H1 (cell line): ENCODE results near the gene ASB4. TPM values are rescaled to one million over a fixed set of nuclear protein-coding genes. Genes with fewer than 3 reads are reported as not detected.

Source experiments
- CTCF ChIA-PET: fragments of 300-600 bp; sonication (Branson Sonifier 250); formaldehyde crosslinking; loops from one replicate; lab custom pipeline; 2021; ENCODE audit not compliant: partially characterized antibody; lab: Charles Lee
- POLR2A ChIA-PET: fragments of 300-600 bp; sonication (Branson Sonifier 250); formaldehyde crosslinking; loops from one replicate; lab custom pipeline; 2021; ENCODE audit warnings: inconsistent platforms; ENCODE audit not compliant: partially characterized antibody; lab: Charles Lee
- DNase-seq, 2 experiments: peaks; one replicate each; pipeline versions ENCODE4 v3.0.0 to v3.0.0-alpha.2; 2010 to 2022; ENCODE audit warnings: low spot score in 2 of 2, low read depth in 1 of 2, mixed read lengths in 1 of 2
- FAIRE-seq: peaks from 2 replicates; lab custom pipeline; 2011; peaks lifted over from hg19 to GRCh38; lab: Jason Lieb, UNC
- H2AFZ ChIP-seq: 2 replicates; pipeline ENCODE4 v1.8.1; 2012; ENCODE audit warnings: low read length, inconsistent platforms
- H2AK5ac ChIP-seq: 2 replicates; pipeline ENCODE4 v1.6.1; 2013; ENCODE audit warnings: low read depth, low read length
- H2BK120ac ChIP-seq: replicated peaks from 2 replicates; pipeline ENCODE3; 2013; ENCODE audit warnings: low read depth, low read length, inconsistent platforms
- H2BK12ac ChIP-seq: 2 replicates; pipeline ENCODE4 v1.6.1; 2013; ENCODE audit warnings: low read depth, low read length
- H2BK15ac ChIP-seq: 2 replicates; pipeline ENCODE4 v1.6.1; 2013; ENCODE audit warnings: low read length
- H2BK20ac ChIP-seq: 2 replicates; pipeline ENCODE4 v1.6.1; 2013; ENCODE audit warnings: low read length
- H2BK5ac ChIP-seq: 2 replicates; pipeline ENCODE4 v1.6.1; 2013; ENCODE audit warnings: low read depth, low read length
- H3K14ac ChIP-seq: 2 replicates; pipeline ENCODE4 v1.6.1; 2013; ENCODE audit warnings: inconsistent platforms; ENCODE audit not compliant: insufficient read length
- H3K18ac ChIP-seq: 2 replicates; pipeline ENCODE4 v1.6.1; 2013; ENCODE audit warnings: low read length; ENCODE audit errors: extremely low read depth
- H3K23ac ChIP-seq: 2 replicates; pipeline ENCODE4 v1.6.1; 2013; ENCODE audit warnings: inconsistent platforms; ENCODE audit not compliant: insufficient read length
- H3K23me2 ChIP-seq: 2 replicates; pipeline ENCODE4 v1.6.1; 2013; ENCODE audit warnings: low read depth, low read length
- H3K27ac ChIP-seq: 2 replicates; pipeline ENCODE4 v1.6.1; 2011; ENCODE audit warnings: low read depth, low read length, inconsistent platforms
- H3K27me3 ChIP-seq, 4 experiments: replicated peaks in 1 of 4; 1 replicate in 1 of 4; 2 replicates in 3 of 4; pipeline versions ENCODE4 v1.6.1 to v1.8.1; 2011 to 2013; ENCODE audit warnings: low read length in 3 of 4, mild to moderate bottlenecking in 3 of 4, inconsistent platforms in 2 of 4, mixed read lengths in 2 of 4, moderate library complexity in 1 of 4; ENCODE audit not compliant: control insufficient read depth in 3 of 4, insufficient read depth in 3 of 4; ENCODE audit errors: extremely low read depth in 1 of 4
- H3K36me3 ChIP-seq, 4 experiments: 2 replicates each; pipeline versions ENCODE4 v1.6.1 to v1.8.1; 2011 to 2013; ENCODE audit warnings: mild to moderate bottlenecking in 4 of 4, low read length in 3 of 4, moderate library complexity in 2 of 4, control low read depth in 1 of 4, inconsistent platforms in 1 of 4; ENCODE audit not compliant: insufficient read depth in 4 of 4, control insufficient read depth in 2 of 4
- H3K4ac ChIP-seq: replicated peaks from 2 replicates; pipeline ENCODE3; 2013; ENCODE audit warnings: low read length, low read depth, mixed read lengths, inconsistent platforms; ENCODE audit not compliant: insufficient read length
- H3K4me1 ChIP-seq, 4 experiments: replicated peaks in 1 of 4; 1 replicate in 1 of 4; 2 replicates in 3 of 4; pipeline versions ENCODE4 v1.6.1 to v1.8.1; 2011 to 2013; ENCODE audit warnings: low read length in 3 of 4, inconsistent platforms in 2 of 4, mixed read lengths in 1 of 4; ENCODE audit not compliant: insufficient read depth in 4 of 4, control insufficient read depth in 3 of 4
- H3K4me2 ChIP-seq, 2 experiments: 2 replicates each; pipeline versions ENCODE4 v1.6.1 to v1.8.1; 2011 to 2013; ENCODE audit warnings: low read depth in 2 of 2, low read length in 2 of 2, control low read depth in 1 of 2, inconsistent platforms in 1 of 2, mild to moderate bottlenecking in 1 of 2; ENCODE audit not compliant: insufficient read depth in 1 of 2
- H3K4me3 ChIP-seq, 4 experiments: fragments of 200-600, 300-600 bp in 1 of 4; sonication (generic), shearing (Covaris generic), sonication (Bioruptor Twin) in 1 of 4; 2 replicates each; pipeline versions ENCODE4 v1.5.1 to v1.8.1; 2011 to 2016; ENCODE audit warnings: low read length in 4 of 4, low read depth in 3 of 4, control low read depth in 2 of 4, inconsistent platforms in 2 of 4, mild to moderate bottlenecking in 2 of 4, mixed read lengths in 1 of 4, moderate library complexity in 1 of 4; ENCODE audit not compliant: insufficient read depth in 2 of 4; ENCODE audit errors: extremely low read depth in 1 of 4
- H3K56ac ChIP-seq: replicated peaks from 2 replicates; pipeline ENCODE3; 2013; ENCODE audit warnings: low read depth, mild to moderate bottlenecking, mixed read lengths, low read length, inconsistent platforms; ENCODE audit not compliant: insufficient read length
- H3K79me1 ChIP-seq: 2 replicates; pipeline ENCODE4 v1.6.1; 2013; ENCODE audit warnings: low read depth, low read length, control low read depth
- H3K79me2 ChIP-seq, 2 experiments: 2 replicates each; pipeline versions ENCODE4 v1.6.1 to v1.8.1; 2012 to 2013; ENCODE audit warnings: low read length in 2 of 2, mild to moderate bottlenecking in 2 of 2, inconsistent platforms in 1 of 2; ENCODE audit not compliant: insufficient read depth in 2 of 2, control insufficient read depth in 1 of 2
- H3K9ac ChIP-seq, 4 experiments: replicated peaks in 1 of 4; 1 replicate in 1 of 4; 2 replicates in 3 of 4; pipeline versions ENCODE4 v1.6.1 to v1.8.1; 2011 to 2013; ENCODE audit warnings: low read depth in 3 of 4, low read length in 3 of 4, control low read depth in 2 of 4, mild to moderate bottlenecking in 2 of 4, moderate library complexity in 2 of 4, inconsistent platforms in 1 of 4; ENCODE audit errors: extremely low read depth in 1 of 4
- H3K9me3 ChIP-seq, 2 experiments: 2 replicates each; pipeline versions ENCODE4 v1.6.1 to v1.8.1; 2012 to 2013; ENCODE audit warnings: mild to moderate bottlenecking in 2 of 2, moderate library complexity in 2 of 2, control low read depth in 1 of 2, inconsistent platforms in 1 of 2, low read depth in 1 of 2, low read length in 1 of 2, mixed read lengths in 1 of 2; ENCODE audit not compliant: insufficient read depth in 2 of 2
- H4K20me1 ChIP-seq, 2 experiments: replicated peaks in 1 of 2; 2 replicates each; pipeline versions ENCODE3 to v1.8.1; 2011 to 2013; ENCODE audit warnings: inconsistent platforms in 2 of 2, low read length in 2 of 2, mild to moderate bottlenecking in 1 of 2; ENCODE audit not compliant: insufficient read depth in 2 of 2, control insufficient read depth in 1 of 2
- H4K5ac ChIP-seq: 2 replicates; pipeline ENCODE4 v1.6.1; 2013; ENCODE audit warnings: low read length, low read depth, mixed read lengths, inconsistent platforms; ENCODE audit not compliant: insufficient read length
- H4K8ac ChIP-seq: 2 replicates; pipeline ENCODE4 v1.8.0; 2013; ENCODE audit warnings: mild to moderate bottlenecking, moderate library complexity, low read length, inconsistent platforms; ENCODE audit not compliant: insufficient read depth; ENCODE audit errors: extremely low read depth
- H4K91ac ChIP-seq: replicated peaks from 2 replicates; pipeline ENCODE3; 2013; ENCODE audit warnings: low read length, mixed read lengths, inconsistent platforms; ENCODE audit not compliant: insufficient read length
- WGBS, 2 experiments: shearing (Covaris generic) in 1 of 2; methylation state at CpG; one replicate each; pipeline versions ENCODE4 v1.1.6 to v1.1.7; 2013 to 2015; ENCODE audit warnings: low lambda C conversion rate in 2 of 2, mixed read lengths in 2 of 2, inconsistent platforms in 1 of 2, low coverage in 1 of 2, missing lambda C conversion rate in 1 of 2; ENCODE audit not compliant: insufficient replicate concordance in 2 of 2, insufficient coverage in 1 of 2, insufficient read length in 1 of 2; ENCODE audit errors: extremely low coverage in 1 of 2, missing lambda C conversion rate in 1 of 2; 5-methylcytosine and 5-hydroxymethylcytosine counted together
- polyA plus RNA-seq, 7 experiments: library from polyadenylated mRNA; depleted of rRNA in 3 of 7; stranded (reverse) in 5 of 7; unstranded in 2 of 7; fragments of >200 nt in 5 of 7; fragments of 200-250 nt in 2 of 7; gene quantifications; 1 replicate in 5 of 7; 2 replicates in 1 of 7; 4 replicates in 1 of 7; pipeline versions ENCODE4 v1.2.1 to v1.2.3, GENCODE V29; 2011 to 2013; ENCODE audit warnings: missing spikeins in 2 of 7, mixed read lengths in 2 of 7
- total RNA-seq: library from RNA; stranded (reverse); fragmentation: NEBNext Ultra II Directional; extraction: Animal tissue kit (Norgen Biotek cat#: 25700); gene quantifications from 2 replicates; pipeline ENCODE4 v1.2.1, GENCODE V29; 2021

ASB4 gene
- total and polyA plus RNA-seq, 2 of the 8 experiments (the other 6 are each of a cell fraction or from before 2014, with no cell fraction given), result not detected

- Histone ChIP-seq H3K4me1 (no peaks in the 10 kb centered on the region), H4K8ac (no peak overlapping the region), H2BK12ac (no peak overlapping the region), H3K4ac (no peak overlapping the region), H2BK20ac (no peak overlapping the region), H2AFZ (no peak overlapping the region), H3K36me3 (no peaks in the 10 kb centered on the region), H3K9ac (no peak overlapping the region), H2AK5ac (no peak overlapping the region), H2BK15ac (no peak overlapping the region), H3K27me3 (no peaks in the 10 kb centered on the region), H3K79me1 (no peaks in the 10 kb centered on the region), H4K91ac (no peak overlapping the region), H2BK5ac (no peak overlapping the region), H3K23ac (no peak overlapping the region), H4K5ac (no peak overlapping the region), H3K9me3 (no peaks in the 10 kb centered on the region), H3K14ac (no peak overlapping the region), H4K20me1 (no peaks in the 10 kb centered on the region), H3K27ac (no peak overlapping the region), H3K56ac (no peak overlapping the region), H3K4me2 (no peak overlapping the region), H3K18ac (no peak overlapping the region), H3K4me3 (no peak overlapping the region), H3K79me2 (no peaks in the 10 kb centered on the region), H3K23me2 (no peaks in the 10 kb centered on the region; the same call in 1 of the 2 replicates), H2BK120ac (no peak overlapping the region)
- 90% methylated on average over 1 of the region's 1 CpG; no CpG with 5 or more reads in 1 of the 2 experiments for WGBS, 2 experiments
- ChIA-PET POLR2A (no interaction called here), CTCF (interaction anchor here (1.0 to 11.9 kb wide), 5 partner anchors 9 to 172 kb away, joined by 3 to 256 read pairs (median 4); no protein-coding TSS in a partner anchor)
- no peak for DNase-seq
- no peak for FAIRE-seq
Measured at GRCh38 chr7:95517870-95518269, 32.1 kb downstream of the ASB4 start.
